ENCODE measurements around the gene TNNI3.

DNA sequence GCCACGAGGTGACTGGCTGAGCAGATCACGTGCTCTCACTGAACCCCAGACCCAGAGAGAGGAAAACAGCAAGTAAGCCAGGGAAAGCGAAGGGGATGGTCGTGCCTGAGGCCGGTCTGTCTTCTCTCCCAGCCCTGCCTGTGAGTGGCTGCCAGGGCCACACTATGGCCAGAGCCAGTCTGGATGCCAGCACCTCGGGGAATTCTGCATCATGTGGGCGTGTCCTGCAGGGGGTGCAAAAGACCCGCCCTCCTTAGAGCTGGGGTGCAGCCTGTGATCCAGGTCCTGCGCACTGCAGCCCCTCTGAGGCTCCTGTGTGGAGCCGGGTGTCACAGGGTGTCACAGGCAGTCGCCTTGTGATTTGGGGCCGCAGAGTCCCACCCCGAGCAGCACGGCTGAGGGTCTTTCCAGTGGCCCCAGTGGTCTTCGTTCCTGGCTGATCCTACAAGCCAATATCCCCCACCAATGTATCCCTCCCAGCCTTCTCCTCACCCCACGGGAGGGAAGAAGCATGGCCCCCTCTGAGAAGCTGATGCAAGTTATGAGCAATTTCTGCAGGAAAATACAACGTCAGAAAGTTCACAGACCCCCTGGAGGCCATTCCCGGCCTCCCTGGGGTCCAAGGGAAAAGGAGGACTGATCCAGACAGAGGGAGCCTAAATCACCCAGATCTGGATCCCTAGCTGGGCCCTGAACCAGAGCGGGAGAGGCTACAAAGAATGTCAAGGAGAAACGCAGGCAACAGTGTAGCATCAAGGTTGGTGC is 47.8 kb downstream of the TNNI3 start:
- no peak for TF ChIP-seq CTCF (IDR thresholded peaks at IDR 0.05)
- TF ChIP-seq POLR2A (IDR thresholded peaks at IDR 0.05), result no peak
